ENCODE results near the gene CDK11B.
"Not testable (repeated sequence)": the region's sequence is repeated elsewhere in the genome, so short reads cannot be mapped to it uniquely, and the experiment has no call there.

CDK11B gene

DNA sequence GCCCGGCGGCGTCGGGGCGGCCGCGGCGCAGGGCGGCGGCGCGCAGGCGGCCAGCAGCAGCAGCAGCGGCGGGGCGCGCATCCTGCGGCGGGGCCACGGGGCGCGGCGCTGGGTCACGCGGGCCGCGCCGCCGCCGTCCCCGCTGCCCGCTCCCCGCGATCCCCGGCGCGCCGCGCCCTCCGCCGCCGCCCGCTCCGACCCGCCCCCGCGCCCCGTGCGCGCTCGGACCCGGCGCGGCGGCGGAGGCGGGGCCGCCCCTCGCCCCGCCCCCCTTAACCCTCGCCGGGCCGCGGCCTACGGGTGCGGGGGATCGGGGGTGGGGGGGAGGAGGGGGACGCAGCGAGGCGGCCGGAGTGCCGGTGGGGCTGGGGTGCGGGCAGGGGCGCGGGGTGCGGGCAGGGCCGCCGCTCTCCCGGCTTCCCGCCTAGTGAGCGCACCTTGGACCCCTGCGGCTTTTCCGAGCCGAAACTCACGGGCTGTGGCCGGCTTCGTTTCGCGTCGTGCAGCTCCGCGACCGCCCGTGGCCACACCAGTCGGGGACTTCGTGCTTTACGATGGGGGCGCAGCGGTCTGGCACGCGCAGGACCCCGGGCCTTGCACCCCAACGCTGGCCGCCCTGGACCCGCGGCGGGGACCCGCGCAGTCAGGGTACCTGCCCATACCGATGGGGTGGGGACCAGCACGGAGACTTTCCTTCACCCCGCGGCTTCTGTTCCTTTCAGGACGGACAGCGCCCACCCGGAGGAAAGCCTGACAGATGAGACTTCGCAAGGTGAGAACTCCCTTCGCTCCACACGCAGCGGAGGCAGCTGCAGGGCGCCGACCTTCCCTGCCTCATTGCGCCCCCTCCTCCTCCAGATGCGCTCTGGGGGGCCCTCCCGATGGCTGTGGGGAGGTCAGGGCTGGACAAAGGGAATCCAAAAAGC is 58.6 kb downstream of the CDK11B start, which contains the start of gene FNDC10:
TSS of gene FNDC10 (minus strand) at position 201 of the 926 bp plus-strand sequence. CDS start at position 81, 120 bp downstream.
- no peak for DNase-seq (ENCODE audit: low read depth in 2 of 2)

GRCh38 chr1:1599030-1599934 is 59.5 kb downstream of the CDK11B start:
- DNase-seq (ENCODE audit: low read depth in 2 of 2): no peak

DNA sequence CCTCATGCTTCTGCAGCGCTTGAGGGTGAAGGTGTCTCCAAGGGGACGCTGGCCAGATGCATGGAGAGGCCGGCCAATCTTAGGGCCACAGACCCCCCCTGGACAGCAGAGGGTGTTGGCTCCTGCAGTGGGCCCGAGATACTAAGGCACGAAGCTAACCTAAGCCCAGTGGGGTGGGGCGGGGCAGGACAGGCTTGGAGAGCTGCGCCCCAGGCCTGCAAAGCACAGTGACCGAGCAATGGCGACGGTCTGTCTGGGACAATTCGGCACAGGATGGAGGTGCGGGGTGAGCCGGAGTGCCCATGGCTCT is 60.1 kb downstream of the CDK11B start:
- DNase-seq (ENCODE audit: low read depth in 2 of 2): no peak

- DNase-seq (ENCODE audit: low read depth in 2 of 2): no peak
Measured at GRCh38 chr1:1598051-1598719, 60.6 kb downstream of the CDK11B start.

GRCh38 chr1:1597275-1597930 is 61.4 kb downstream of the CDK11B start:
- DNase-seq (ENCODE audit: low read depth in 2 of 2): no peak

GRCh38 chr1:1596493-1597274 is 62.1 kb downstream of the CDK11B start:
- DNase-seq (ENCODE audit: low read depth in 2 of 2): no peak

- not testable (repeated sequence) for DNase-seq (ENCODE audit: low read depth in 2 of 2)
Measured at GRCh38 chr1:1595341-1595740, 63.5 kb downstream of the CDK11B start.

DNA sequence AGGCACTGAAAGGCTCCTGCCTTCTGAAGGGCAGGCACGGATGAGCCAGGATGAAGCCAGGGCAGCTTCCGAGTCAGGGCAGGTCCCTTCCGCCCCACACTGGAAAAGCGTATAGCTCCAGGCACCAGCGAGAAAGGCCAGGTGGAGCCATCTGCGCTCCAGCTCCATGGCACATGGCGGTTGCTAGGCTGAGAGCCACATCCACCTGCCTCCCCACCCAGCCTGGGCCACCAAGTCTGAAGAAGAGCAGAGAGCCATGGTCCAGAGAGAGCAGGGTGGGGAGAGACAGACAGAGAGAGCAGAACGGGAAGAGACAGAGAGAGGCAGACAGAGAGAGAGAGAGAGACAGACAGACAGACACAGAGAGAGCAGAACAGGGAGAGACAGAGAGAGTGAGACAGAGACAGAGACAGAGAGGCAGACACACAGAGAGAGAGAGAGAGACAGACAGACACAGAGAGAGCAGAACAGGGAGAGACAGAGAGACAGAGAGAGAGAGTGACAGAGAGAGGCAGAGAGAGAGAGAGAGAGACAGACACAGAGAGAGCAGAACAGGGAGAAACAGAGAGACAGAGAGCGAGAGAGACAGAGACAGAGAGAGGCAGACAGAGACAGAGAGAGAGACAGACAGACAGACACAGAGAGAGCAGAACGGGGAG is 64.1 kb downstream of the CDK11B start:
- no peak for DNase-seq (ENCODE audit: low read depth in 2 of 2)

DNA sequence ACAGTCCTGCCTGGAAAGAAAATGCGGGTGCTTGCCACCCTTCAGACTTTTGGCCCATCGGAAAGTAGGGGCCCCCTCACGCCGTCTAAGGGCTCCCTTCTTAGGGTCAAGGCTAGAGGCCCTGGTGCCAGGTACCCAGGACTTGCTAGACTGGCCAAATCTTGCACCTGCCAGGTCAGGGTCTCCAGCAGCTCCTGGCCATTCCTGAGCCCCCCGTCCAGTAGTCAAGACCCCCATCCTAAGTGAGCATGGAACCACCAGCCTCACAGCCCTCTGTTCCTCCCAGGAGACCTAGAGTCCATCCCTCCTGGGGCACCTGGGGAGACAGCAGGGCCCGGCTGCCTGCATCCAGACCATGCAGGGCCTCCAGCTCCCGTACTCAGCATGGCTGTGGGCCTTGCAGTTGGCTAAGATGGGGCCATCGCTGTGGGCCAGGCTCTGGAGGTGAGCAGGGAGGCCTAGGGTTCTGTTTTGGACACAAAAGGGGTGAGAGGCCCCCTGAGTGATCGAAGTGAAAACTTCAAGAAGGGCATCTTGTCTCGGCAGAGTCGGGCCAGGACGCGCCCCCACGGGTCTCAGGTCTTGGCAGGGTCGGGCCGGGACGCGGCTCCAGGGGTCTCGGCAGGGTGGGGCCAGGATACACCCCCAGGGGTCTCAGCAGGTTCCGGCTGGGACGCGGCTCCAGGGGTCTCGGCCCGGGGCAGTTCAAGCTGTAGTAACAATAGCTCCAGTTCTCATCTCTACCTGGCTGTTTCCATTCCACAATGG is 64.8 kb downstream of the CDK11B start:
- no peak for DNase-seq (ENCODE audit: low read depth in 2 of 2)

GRCh38 chr1:1591452-1591851 is 67.4 kb downstream of the CDK11B start:
- DNase-seq (ENCODE audit: low read depth in 2 of 2): no peak

Data from stimulated activated CD8-positive, alpha-beta memory T cell treated with anti-CD3 and anti-CD28 coated beads, Interleukin-7, amount 100 ng/mL, for 4 hours (primary cell).